Subcutaneous adipose tissue (tissue), 4 donors: ENCODE data around the gene TMEM208. TPM values are rescaled to one million over a fixed set of nuclear protein-coding genes. Genes with fewer than 3 reads are reported as not detected.

ENCODE experiments used
- total RNA-seq, 4 donors: library from RNA; depleted of rRNA; stranded (reverse); fragments of >200 nt; gene quantifications; one replicate each; pipeline ENCODE4 v1.1.0, GENCODE V29; 2016
- TF ChIP-seq, protein P1 (sequence below): fragments of 450-650 bp; IDR thresholded peaks from one replicate; pipeline ENCODE4 v1.5.1; 2016; ENCODE audit warnings: low read depth, mild to moderate bottlenecking, control low read depth, antibody characterized with exemption, moderate library complexity

Gene TMEM208
- total RNA-seq, 4 donors from 2014 or later = 21.9 to 36.1 (median 33.3) TPM

DNA sequence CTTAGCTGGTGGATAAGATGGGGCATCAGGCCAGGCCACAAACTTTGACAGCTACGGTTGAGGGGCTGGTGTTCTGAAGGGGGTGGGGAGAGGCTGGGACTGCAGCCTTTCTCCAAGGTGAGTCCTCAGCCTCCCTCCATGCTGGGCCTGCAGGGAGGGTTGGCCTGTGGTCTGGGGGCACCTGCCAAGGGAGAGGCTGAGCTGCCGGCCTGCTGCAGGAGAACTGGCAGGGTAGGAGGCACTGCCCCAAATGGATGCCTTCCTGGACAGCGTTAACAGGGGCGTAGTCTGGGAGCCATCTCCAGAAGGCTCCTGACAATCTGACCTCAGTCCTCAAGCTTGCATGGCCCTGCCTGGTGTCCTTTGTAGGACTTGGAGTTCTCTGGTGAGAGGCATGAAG is 22.9 kb upstream of the TMEM208 start:
- TF ChIP-seq, protein P1, sequence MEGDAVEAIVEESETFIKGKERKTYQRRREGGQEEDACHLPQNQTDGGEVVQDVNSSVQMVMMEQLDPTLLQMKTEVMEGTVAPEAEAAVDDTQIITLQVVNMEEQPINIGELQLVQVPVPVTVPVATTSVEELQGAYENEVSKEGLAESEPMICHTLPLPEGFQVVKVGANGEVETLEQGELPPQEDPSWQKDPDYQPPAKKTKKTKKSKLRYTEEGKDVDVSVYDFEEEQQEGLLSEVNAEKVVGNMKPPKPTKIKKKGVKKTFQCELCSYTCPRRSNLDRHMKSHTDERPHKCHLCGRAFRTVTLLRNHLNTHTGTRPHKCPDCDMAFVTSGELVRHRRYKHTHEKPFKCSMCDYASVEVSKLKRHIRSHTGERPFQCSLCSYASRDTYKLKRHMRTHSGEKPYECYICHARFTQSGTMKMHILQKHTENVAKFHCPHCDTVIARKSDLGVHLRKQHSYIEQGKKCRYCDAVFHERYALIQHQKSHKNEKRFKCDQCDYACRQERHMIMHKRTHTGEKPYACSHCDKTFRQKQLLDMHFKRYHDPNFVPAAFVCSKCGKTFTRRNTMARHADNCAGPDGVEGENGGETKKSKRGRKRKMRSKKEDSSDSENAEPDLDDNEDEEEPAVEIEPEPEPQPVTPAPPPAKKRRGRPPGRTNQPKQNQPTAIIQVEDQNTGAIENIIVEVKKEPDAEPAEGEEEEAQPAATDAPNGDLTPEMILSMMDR = no peak

DNA sequence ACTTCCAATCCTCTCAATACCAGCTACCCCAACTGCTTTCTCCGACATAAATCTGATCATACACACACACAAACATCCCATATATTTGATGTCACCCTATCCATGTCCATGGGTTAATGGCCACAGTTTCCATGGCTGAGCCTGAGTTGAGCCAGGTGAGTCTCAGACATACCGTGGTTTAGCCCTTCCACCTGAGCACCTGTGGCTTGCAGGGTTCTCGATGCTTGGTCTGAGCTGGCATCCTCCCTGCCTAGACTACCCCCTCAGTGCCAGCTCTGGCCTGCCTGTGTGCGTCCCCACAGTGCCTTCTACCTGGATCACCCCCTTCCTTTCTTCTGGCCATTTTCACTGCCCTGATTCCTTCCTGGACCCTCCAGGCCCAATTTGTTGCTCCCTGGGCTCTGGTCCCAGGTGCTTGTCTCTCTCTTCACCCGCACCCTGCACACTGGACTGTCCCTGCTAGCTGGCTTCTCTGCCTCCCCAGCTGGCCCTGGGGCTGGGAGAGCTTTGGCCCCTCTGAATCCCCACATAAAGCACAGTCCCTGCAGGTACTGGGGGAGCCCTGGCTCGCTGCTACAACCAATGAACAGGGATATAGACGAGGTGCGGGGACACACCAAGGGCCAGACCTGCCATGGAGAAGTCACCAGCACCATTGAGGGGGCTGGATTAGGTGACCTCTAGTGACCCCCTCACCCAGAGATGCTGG is 20.6 kb upstream of the TMEM208 start:
- TF ChIP-seq, protein P1 = no peak

DNA sequence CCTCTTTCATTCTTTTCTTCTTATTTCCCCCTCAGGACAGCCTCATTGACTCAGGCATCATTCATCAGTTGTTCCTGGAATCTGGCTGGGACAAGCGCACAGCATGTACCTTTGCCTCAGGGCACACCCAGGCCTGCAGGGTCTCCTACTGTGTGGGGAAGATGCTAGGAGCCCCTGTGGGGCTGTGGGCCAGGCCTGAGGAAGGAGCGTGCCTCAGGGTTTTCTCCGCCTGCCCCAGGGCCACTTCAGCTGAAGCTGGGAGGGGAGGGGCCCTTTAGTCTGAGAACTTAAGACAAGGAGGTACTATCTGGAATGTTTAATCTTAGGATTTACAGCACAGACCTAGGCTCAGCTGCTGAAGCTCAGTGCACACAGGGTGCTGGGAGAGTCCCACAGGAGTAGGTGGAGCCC is 20.1 kb upstream of the TMEM208 start:
- TF ChIP-seq, protein P1 = no peak

DNA sequence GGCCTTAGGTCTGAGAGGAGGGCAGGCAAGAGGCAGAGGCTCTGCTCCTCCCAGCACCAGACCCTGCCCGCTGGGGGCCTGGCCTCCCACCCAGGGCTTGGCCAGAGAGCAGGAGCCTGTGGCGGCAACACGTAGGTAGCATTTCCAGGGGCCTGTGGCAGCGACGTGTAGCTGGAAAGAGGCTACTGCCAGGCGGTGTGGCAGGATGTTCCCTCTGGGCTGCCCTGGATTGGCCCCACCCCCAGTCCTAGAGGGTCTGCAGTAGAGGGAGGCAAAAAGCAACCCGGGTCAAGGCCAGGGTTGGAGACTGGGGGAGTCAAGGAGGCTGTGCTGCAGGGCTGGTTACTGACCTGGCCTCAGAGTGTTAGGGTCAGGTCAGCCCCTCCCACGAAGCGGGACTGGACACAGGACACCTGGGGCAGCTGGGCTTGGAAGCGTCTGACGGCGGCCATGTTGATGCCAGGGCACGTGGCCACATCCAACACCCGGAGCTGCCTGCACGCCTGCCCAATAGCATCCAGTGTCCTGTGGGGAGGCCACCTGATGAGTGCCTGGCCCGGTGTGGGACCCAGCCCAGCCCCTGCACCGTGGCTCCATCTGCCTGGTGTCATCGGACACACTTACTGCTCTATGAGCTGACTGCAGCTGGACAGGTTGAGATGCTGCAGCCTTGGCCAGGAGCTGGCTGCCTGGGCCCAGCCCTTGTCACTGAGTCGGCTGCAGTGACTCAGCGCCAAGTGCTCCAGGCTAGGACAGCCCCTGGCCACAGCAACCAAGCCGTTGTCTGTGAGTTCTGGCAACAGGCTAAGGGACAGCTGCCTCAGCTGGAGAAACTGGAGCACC is 19.5 kb upstream of the TMEM208 start:
- TF ChIP-seq, protein P1 = no peak

DNA sequence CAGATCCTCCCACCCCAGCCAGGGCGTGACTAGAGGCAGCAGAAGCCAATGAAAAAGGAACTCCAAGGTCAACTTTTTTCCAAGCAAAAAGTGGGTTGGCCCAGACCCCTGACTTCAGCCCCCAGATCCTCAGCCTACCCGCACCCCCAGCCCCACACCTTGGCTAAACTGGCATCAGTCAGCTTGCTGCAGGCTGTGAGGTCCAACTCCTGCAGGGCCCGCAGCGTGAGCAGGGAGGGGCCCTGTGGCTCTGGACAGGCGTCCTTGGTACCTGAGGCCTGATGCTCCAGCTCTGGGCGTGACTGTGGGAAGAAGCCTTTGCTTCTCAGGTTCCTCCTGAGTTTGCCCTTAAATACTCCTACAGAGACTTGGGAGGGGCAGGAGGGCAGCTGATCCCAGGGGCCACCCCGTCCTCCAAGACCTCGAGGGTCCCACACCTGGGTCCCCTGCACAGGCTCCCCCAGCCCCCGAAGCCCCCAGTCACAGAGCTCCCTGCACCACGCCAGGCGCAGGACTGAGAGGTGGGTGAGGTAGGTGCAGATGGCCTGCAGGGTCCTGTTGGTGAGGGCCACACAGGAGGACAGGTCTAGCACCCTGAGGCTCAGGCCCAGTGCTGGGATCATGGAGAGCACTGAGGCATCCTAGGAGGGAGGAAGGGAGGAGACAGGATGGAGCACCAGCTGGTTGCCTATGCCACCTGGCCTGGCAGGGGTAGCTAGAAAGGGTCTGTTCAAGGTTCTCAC is 18.6 kb upstream of the TMEM208 start:
- TF ChIP-seq, protein P1 = no peak

DNA sequence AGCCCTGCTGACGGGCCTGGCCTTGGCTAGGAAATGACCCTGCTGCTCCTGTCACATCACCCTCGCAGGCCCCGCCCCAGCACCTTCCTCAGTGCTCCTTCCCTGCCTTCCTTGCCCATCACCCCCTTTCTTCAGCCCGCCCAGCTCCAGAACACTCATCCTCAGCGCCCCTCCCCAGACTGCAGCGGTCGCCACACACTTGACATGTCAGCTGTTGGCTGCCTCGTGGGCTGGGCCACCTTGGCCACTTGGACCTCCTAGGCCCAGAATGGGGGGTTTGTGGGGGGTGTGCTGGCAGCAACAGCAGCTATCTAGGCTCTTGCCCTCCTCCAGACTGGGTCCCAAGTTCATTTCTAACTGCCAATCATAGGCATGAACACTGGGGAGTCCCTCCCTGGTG is 17.4 kb upstream of the TMEM208 start:
- TF ChIP-seq, protein P1 = no peak
